Ramos (cell line): ENCODE data around the gene ATXN2.
"Not testable (repeated sequence)": the region's sequence is repeated elsewhere in the genome, so short reads cannot be mapped to it uniquely, and the experiment has no call there.

Experiments
- in situ Hi-C: fragments of 300-500 bp; cut with MboI; formaldehyde crosslinking; loops from one replicate; pipeline ENCODE4 v1.14.3; 2022; ENCODE audit warnings: low sequenced_read_pairs; ENCODE audit not compliant: unreplicated experiment

ATXN2 gene

GRCh38 chr12:111578971-111579340, 20.2 kb downstream of the ATXN2 start:
- in situ Hi-C loops = no loop called here

DNA sequence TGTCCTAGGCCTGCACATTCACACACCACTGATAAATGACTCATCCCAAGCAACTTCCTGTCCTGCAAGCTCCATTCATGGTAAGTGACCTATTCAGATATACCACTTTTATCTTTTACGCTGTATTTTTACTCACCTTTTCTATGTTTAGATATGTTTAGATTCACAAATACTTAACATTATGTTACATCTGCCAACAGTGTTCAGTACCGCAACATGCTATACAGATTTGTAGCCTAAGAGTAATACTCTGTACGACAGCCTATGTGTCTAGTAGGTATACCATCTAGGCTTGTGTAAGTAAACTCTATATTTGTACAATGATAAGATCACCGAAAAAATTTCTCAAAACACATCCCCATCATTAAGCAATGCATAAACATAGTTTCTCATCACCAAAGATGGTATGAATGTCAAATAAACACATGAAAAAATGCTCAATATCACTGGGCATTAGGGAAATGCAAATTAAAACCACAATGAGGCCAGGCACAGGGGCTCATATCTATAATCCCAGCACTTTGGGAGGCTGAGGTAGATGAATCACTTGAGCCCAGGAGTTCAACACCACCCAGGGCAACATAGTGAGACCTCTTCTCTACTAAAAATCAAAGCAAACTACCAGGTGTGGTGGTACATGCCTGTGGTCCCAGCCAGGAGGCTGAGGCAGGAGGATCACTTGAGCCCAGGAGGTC, 20.7 kb downstream of the ATXN2 start:
- in situ Hi-C loops = no loop called here

DNA sequence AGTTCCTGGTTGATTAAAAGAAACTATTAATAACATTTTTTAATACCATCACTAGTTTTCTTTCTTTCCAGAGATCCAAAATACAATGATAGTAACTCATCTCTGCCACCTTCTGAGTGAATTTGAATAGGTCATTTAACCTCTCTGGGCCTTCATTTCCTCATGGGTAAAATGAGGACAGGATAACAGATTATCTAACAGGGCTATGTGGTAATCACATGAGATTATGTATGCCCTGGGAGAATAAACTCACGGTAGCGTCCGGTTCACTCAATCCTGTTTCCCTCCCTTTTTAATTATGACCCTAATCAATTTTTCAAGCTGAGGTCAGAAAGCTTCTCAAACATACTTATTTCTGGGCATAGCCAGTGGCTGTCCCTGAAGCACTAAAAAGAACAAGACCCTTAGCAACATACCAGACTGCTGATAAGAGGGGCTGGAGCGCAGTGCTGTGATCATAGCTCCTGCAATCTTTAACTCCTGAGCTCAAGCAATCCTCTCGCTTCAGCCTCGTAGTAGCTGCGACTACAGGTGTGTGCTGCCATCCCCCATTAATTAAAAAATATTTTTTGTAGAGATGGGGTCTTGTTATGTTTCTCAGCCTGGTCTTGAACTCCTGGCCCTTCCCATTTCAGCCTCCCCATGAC, 24.2 kb downstream of the ATXN2 start:
- in situ Hi-C loops = no loop called here

GRCh38 chr12:111573476-111573875, 25.6 kb downstream of the ATXN2 start:
- in situ Hi-C loops = no loop called here

GRCh38 chr12:111570084-111570961, 28.8 kb downstream of the ATXN2 start:
- in situ Hi-C loops = no loop called here

DNA sequence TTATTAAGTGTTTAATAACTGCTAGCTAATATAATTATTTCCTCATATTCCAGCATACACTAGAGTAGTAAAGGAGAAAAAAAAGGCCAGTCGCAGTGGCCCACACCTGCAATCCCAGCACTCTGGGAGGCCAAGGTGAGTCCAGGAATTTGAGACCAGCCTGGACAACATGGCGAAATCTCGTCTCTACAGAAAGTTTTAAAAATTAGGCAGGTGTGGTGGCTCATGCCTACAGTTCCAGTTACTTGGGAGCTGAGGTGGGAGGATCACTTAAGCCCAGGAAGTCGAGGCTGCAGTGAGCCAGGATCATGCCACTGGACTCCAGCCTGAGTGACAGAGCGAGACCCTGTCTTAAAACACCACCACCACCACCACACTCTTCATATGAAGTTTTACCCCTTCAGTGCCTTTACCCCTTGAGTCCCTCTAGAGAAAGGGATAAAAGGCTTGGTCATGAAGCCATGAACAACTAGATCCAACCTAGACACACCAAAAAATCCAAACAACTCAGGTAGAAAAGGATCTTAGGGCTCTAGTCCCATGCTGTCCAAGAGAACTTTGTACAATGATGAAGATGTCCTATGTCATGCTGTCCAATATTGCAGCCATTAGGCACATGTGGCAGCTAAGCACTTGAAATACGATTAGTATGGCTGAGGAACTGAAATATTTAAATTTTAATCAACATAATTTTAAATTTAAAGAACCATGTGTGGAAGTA, 29.6 kb downstream of the ATXN2 start:
- in situ Hi-C loops = no loop called here

GRCh38 chr12:111560844-111561243, 38.3 kb downstream of the ATXN2 start:
- in situ Hi-C loops = not testable (repeated sequence)

GRCh38 chr12:111558107-111558376, 41.1 kb downstream of the ATXN2 start:
- in situ Hi-C loops = no loop called here

- in situ Hi-C loops = no loop called here
These were observed 41.6 kb downstream of the ATXN2 start for GRCh38 chr12:111557271-111558106.

DNA sequence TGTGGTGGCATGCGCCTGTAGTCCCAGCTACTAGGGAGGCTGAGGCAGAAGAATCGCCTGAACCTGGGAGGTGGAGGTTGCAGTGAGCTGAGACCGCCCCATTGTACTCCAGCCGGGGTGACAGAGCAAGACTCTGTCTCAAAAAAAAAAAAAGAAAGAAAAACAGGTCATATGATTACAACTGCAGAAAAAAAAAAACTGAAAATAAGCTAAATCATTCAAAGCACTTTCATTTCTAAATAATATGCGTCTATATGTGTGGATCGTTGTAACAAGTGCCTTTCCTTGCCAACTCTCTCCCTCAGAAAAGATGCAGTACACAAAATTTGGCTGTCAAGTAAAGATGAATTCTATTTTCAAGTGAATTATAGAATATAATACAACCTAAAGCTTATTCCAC, 42.4 kb downstream of the ATXN2 start:
- in situ Hi-C loops = no loop called here

DNA sequence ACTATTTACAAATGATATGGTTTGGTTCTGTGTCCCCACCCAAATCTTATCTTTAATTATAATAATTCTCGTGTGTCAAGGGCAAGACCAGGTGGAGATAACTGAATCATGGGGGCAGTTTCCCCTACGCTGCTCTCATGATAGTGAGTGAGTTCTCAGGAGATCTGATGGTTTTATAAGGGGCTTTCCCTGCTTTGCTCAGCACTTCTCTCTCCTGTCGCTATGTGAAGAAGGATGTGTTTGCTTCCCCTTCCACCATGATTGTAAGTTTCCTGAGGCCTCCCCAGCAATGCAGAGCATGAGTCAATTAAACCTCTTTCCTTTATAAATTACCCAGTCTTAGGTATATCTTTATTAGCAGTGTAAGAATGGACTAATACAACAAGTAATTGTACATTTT, 43.8 kb downstream of the ATXN2 start:
- in situ Hi-C loops = not testable (repeated sequence)

DNA sequence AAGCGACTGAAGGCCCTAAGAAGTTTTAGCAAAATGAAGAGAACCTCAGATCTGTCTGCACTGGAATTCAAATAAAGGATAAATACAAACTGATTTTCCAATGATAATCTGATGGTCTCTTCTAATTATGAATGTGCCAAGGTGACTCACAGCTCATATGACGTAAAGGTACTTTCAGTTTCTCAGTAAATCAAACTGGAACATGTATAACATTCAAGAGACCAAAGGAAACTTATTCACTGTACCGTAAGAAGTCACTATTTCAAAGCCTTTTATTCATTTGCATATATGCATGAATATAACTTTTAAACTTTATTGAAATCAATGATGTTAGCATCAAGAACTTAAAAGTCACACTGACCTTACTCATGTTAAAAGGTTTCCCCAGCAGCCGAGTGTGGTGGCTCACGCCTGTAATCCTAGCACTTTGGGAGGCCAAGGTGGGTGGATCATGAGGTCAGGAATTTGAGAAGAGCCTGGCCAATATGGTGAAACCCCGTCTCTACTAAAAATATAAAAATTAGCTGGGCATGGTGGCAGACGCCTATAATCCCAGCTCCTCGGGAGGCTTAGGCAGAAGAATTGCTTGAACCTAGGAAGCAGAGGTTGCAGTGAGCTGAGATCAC, 52.2 kb downstream of the ATXN2 start:
- in situ Hi-C loops = no loop called here

DNA sequence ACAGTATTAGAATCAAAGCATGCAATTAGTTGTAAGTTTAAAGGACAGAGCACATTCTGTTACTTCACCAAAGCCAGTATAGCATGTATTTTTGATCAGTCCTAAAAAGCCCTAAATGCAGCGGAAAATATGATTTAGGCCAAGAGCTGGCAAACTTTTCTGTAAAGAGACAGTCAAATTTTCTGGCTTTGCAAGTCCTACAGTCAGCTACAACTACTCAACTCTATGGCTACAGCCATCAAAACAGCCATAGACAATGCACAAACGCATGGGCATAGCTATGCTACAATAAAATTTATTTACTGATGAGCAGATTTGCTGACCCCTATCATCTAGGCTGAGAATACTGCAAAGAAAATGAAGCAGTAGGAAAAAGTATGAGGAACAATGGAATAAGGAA, 52.9 kb downstream of the ATXN2 start:
- in situ Hi-C loops = no loop called here

- in situ Hi-C loops = no loop called here
These were observed 55.1 kb downstream of the ATXN2 start for GRCh38 chr12:111544032-111544431.

DNA sequence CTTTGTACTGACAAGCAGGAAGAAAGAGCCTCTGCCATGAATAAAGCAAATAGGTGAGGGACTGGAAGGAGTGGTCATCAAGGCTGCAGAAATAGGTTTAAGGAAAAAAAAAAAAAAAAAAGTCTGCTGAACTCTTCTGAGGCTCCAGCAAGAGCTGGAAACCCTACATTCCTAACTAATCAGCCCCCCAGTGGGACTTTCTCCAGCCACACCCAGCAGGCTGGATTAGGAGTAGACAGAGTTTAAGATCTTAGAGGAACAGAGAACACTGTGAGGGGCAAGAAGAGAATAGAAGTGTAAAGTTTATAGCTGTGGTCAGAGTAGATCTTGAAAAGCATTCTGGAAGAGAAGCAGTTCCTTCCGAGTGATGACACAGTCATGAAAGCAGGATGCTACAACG, 66.4 kb downstream of the ATXN2 start:
- in situ Hi-C loops = loop anchor here (5.0 kb wide), 1 partner anchor 135 kb away; no protein-coding TSS in a partner anchor

GRCh38 chr12:111529424-111530368, 69.4 kb downstream of the ATXN2 start:
- in situ Hi-C loops = loop anchor here (5.0 kb wide), 1 partner anchor 132 kb away; no protein-coding TSS in a partner anchor

- in situ Hi-C loops = no loop called here
These were observed 75.4 kb downstream of the ATXN2 start for GRCh38 chr12:111523587-111524167.

GRCh38 chr12:111521801-111522200, 77.3 kb downstream of the ATXN2 start:
- in situ Hi-C loops = no loop called here
